ENCODE measurements around the gene MPDZ. TPM values are rescaled to one million over a fixed set of nuclear protein-coding genes. Genes with fewer than 3 reads are reported as not detected.

MPDZ gene
- total RNA-seq, 1 experiment from 2014 or later = 0.12 TPM

DNA sequence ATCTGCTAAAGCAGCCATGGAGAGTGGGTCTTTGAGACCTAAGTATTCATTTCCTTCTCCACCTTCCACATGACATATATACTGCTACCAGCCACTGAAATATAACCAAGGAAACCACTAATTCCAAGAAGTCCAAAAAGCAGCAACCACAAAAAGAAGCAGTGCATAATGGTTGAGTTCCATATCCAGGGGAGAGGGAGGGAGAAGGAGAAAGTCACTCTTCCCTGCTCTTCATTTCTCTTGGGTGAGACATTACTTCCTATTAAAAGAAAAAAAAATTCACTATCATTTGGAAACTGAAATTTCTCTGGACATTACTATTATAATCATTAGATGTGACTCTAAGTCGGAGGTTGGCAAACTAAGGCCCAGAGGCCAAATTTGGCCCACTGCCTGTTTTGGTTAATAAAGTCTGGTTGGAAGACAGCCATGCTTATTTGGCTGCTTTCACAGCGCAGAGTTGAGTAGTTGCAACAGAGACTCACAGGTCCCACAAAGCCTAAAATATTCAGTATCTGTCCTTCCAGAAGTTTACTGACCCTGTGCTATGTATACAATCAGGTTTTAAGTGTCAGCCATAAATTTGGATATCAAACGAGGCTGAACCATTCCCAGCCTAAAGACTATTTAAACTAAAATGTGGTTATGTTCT, 168.6 kb downstream of the MPDZ start:
- Histone ChIP-seq H2AFZ (ENCODE audit: low read depth, low read length, poor library complexity, severe bottlenecking) (no peak overlapping the region), H3K9ac (ENCODE audit: low read length) (no peak overlapping the region), H3K9me2 (ENCODE audit: insufficient read depth) (no peaks in the 10 kb centered on the region), H3K9me3 (ENCODE audit: control insufficient read depth in 1 of 2, insufficient read depth in 1 of 2, low read depth in 1 of 2, low read length in 2 of 2) (no peaks in the 10 kb centered on the region), H3K27me3 (ENCODE audit: insufficient read depth, low read length) (peaks cover 10% of the 10 kb centered on the region), H3K36me3 (ENCODE audit: control insufficient read depth in 1 of 2, insufficient read depth in 2 of 2, low read length in 2 of 2) (no peaks in the 10 kb centered on the region), H3K79me2 (ENCODE audit: insufficient read depth, low read length) (no peaks in the 10 kb centered on the region), H3K4me3 (replicated peaks in 1 of 2; ENCODE audit: low read depth in 1 of 2, low read length in 2 of 2) (no peak overlapping the region), H3K27ac (ENCODE audit: low read depth, low read length) (no peak overlapping the region), H3K4me1 (ENCODE audit: control insufficient read depth in 1 of 2, insufficient read depth in 2 of 2, low read length in 2 of 2) (no peaks in the 10 kb centered on the region), H3K4me2 (ENCODE audit: low read length) (no peak overlapping the region), H4K20me1 (ENCODE audit: insufficient read depth) (no peaks in the 10 kb centered on the region)
- no TSS peak for BruUV-seq (replicated peaks)
- CTCF ChIA-PET = no interaction called here
- DNase-seq (ENCODE audit: low read depth, low spot score) = no peak
- no peak for ATAC-seq
- POLR2A ChIA-PET = no interaction called here
- intact Hi-C loops (cut with micrococcal nuclease) = no loop called here
- RAD21 ChIA-PET (ENCODE audit: low non-redundant PET in 1 of 2, low total read pairs in 2 of 2, uncharacterized antibody in 2 of 2, unreplicated experiment in 2 of 2) = no interaction called here
- TF ChIP-seq ELF1 (IDR thresholded peaks at IDR 0.05; ENCODE audit: borderline replicate concordance, low read depth) = no peak
- TF ChIP-seq, protein P1, sequence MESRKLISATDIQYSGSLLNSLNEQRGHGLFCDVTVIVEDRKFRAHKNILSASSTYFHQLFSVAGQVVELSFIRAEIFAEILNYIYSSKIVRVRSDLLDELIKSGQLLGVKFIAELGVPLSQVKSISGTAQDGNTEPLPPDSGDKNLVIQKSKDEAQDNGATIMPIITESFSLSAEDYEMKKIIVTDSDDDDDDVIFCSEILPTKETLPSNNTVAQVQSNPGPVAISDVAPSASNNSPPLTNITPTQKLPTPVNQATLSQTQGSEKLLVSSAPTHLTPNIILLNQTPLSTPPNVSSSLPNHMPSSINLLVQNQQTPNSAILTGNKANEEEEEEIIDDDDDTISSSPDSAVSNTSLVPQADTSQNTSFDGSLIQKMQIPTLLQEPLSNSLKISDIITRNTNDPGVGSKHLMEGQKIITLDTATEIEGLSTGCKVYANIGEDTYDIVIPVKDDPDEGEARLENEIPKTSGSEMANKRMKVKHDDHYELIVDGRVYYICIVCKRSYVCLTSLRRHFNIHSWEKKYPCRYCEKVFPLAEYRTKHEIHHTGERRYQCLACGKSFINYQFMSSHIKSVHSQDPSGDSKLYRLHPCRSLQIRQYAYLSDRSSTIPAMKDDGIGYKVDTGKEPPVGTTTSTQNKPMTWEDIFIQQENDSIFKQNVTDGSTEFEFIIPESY (IDR thresholded peaks at IDR 0.05; ENCODE audit: extremely low read depth, insufficient replicate concordance, low read length) = no peak

DNA sequence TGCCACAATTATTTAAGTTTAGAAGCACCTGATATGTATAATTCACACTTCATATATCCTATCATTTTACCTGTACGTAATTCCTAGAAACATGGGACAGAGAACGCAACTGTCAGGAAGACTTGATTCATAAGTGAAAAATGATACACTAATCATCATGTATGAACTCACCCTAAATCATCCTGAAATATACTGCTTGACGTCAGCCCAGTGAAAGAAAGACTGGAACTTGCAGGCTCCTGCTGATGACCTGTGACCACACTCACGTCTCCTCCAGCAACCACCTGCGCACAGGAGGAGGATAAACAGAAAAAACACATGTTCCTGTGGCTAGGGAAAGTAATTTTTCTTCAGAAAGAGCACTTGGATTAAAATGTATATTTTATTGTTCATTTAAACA, 169.7 kb downstream of the MPDZ start:
- Histone ChIP-seq H2AFZ (ENCODE audit: low read depth, low read length, poor library complexity, severe bottlenecking) (no peak overlapping the region), H3K79me2 (ENCODE audit: insufficient read depth, low read length) (no peaks in the 10 kb centered on the region), H3K9me2 (ENCODE audit: insufficient read depth) (no peaks in the 10 kb centered on the region), H3K36me3 (ENCODE audit: control insufficient read depth in 1 of 2, insufficient read depth in 2 of 2, low read length in 2 of 2) (no peaks in the 10 kb centered on the region), H4K20me1 (ENCODE audit: insufficient read depth) (no peaks in the 10 kb centered on the region; the same call in 1 of the 2 replicates), H3K9me3 (ENCODE audit: control insufficient read depth in 1 of 2, insufficient read depth in 1 of 2, low read depth in 1 of 2, low read length in 2 of 2) (no peaks in the 10 kb centered on the region), H3K27ac (ENCODE audit: low read depth, low read length) (no peak overlapping the region), H3K9ac (ENCODE audit: low read length) (no peak overlapping the region), H3K4me1 (ENCODE audit: control insufficient read depth in 1 of 2, insufficient read depth in 2 of 2, low read length in 2 of 2) (no peaks in the 10 kb centered on the region), H3K27me3 (ENCODE audit: insufficient read depth, low read length) (peaks cover 21% of the 10 kb centered on the region), H3K4me2 (ENCODE audit: low read length) (no peak overlapping the region), H3K4me3 (replicated peaks in 1 of 2; ENCODE audit: low read depth in 1 of 2, low read length in 2 of 2) (no peak overlapping the region)
- ATAC-seq = no peak
- intact Hi-C loops (cut with micrococcal nuclease) = loop anchor here (5.0 kb wide), 1 partner anchor 43 kb away; no protein-coding TSS in a partner anchor
- ChIA-PET CTCF (interaction anchor here (1.1 kb wide), 1 partner anchor 21 kb away, joined by 3 read pairs; no protein-coding TSS in a partner anchor), POLR2A (no interaction called here), RAD21 (ENCODE audit: low non-redundant PET in 1 of 2, low total read pairs in 2 of 2, uncharacterized antibody in 2 of 2, unreplicated experiment in 2 of 2) (no interaction called here)
- DNase-seq (ENCODE audit: low read depth, low spot score) = no peak
- TF ChIP-seq SRF (IDR thresholded peaks at IDR 0.05; ENCODE audit: low read depth) = no peak
- TF ChIP-seq FOSL1 (IDR thresholded peaks at IDR 0.05; ENCODE audit: low read depth) = no peak
- TF ChIP-seq SIN3A (IDR thresholded peaks at IDR 0.05; ENCODE audit: low read depth) = no peak
- TF ChIP-seq, protein P2, sequence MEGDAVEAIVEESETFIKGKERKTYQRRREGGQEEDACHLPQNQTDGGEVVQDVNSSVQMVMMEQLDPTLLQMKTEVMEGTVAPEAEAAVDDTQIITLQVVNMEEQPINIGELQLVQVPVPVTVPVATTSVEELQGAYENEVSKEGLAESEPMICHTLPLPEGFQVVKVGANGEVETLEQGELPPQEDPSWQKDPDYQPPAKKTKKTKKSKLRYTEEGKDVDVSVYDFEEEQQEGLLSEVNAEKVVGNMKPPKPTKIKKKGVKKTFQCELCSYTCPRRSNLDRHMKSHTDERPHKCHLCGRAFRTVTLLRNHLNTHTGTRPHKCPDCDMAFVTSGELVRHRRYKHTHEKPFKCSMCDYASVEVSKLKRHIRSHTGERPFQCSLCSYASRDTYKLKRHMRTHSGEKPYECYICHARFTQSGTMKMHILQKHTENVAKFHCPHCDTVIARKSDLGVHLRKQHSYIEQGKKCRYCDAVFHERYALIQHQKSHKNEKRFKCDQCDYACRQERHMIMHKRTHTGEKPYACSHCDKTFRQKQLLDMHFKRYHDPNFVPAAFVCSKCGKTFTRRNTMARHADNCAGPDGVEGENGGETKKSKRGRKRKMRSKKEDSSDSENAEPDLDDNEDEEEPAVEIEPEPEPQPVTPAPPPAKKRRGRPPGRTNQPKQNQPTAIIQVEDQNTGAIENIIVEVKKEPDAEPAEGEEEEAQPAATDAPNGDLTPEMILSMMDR (IDR thresholded peaks at IDR 0.05 in 2 of 3, conservative IDR thresholded peaks at IDR 0.05 in 1 of 3; ENCODE audit: borderline replicate concordance in 1 of 3, insufficient read depth in 1 of 3, low read depth in 2 of 3, low read length in 2 of 3) = no peak
- no peak for TF ChIP-seq POLR2A (IDR thresholded peaks at IDR 0.05; ENCODE audit: borderline replicate concordance, extremely low read depth, insufficient read depth, insufficient read length)
- TF ChIP-seq, protein P3, sequence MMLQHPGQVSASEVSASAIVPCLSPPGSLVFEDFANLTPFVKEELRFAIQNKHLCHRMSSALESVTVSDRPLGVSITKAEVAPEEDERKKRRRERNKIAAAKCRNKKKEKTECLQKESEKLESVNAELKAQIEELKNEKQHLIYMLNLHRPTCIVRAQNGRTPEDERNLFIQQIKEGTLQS (IDR thresholded peaks at IDR 0.05) = no peak
- no peak for TF ChIP-seq EZH2 (IDR thresholded peaks at IDR 0.05)
- BruUV-seq (replicated peaks) = no TSS peak

Measured in HCT116 (cell line).